GM19328 (cell line): ENCODE data around the gene NFATC2IP.
"Not testable (repeated sequence)": the region's sequence is repeated elsewhere in the genome, so short reads cannot be mapped to it uniquely, and the experiment has no call there.

Experiments
- ATAC-seq: cut with Tn5 transposase; IDR thresholded peaks from one replicate; pipeline ENCODE4 v1.9.1; 2021; ENCODE audit warnings: mild to moderate bottlenecking, moderate library complexity; ENCODE audit not compliant: unreplicated experiment

NFATC2IP gene

DNA sequence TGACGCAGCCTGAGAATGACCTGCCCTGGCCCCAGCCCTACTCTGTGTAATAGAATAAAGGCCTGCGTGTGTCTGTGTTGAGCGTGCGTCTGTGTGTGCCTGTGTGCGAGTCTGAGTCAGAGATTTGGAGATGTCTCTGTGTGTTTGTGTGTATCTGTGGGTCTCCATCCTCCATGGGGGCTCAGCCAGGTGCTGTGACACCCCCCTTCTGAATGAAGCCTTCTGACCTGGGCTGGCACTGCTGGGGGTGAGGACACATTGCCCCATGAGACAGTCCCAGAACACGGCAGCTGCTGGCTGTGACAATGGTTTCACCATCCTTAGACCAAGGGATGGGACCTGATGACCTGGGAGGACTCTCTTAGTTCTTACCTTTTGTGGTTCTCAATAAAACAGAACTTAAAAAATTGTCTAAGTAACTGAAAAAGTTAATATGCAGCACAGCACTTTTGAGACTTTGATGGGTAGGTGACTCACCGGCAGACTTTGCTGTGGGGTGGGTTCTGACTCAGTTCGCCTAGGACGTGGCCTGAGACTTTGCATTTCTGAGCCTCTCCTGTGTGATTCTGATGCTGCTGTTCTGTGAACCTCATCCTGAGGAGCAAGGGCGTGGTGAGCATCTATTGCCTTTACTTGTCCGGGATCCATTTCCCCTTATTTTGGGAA is 39.8 kb downstream of the NFATC2IP start:
- ATAC-seq: no peak

DNA sequence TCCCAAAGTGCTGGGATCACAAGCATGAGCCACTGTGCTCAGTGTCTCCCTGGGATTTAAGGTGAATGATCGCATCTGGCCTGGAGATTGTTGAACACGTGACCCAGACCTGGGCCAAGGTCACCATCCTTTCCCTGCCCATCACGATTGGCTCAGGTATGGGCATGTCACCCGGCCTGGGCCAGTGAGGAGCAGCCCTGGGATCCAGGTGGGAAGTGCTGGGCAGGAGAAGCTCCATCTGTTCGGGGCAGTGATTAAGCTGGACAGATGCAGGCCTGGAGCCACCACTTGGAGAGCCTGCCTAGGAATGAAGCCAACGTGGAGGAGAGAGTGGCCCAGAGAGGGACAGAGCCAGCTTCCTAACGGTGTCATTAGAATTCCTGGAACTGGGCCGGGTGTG is 41.0 kb downstream of the NFATC2IP start:
- ATAC-seq: no peak

DNA sequence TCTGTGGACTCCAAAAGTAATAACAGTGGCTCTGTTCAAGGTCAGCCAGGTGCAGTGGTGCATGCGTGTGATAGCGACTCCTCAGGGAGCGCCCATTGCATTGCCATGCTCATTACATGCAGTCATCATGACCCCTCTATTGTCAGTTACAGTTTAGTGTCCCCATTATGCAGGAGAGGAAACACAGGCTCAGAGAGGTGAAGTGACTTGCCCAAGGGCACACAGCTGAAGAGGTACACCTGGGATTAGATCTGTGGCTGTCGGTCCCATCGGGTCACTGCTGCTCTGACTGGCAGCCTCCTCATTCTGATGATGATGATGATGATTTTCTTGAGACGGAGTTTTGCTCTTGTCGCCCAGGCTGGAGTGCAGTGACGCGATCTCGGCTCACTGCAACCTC is 41.8 kb downstream of the NFATC2IP start:
- ATAC-seq: no peak

DNA sequence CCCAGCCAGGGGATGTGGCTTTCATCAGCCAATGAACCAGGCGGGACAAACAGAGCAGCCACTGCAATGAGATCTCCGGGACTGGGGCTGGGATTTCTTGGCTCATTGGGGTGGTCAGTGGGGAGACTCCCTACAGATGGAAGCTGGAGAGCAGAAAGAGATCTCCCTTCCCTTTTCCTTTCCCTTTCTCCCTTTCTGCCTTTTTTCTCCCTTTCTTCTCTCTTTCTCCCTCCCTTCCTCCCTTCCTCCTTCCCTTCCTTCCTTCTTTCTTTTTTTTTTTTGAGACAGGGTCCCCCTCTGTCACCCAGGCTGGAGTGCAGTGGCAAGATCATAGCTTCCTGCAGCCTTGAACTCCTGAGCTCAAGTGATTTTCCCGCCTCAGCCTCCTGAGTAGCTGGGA is 48.1 kb downstream of the NFATC2IP start:
- no peak for ATAC-seq

DNA sequence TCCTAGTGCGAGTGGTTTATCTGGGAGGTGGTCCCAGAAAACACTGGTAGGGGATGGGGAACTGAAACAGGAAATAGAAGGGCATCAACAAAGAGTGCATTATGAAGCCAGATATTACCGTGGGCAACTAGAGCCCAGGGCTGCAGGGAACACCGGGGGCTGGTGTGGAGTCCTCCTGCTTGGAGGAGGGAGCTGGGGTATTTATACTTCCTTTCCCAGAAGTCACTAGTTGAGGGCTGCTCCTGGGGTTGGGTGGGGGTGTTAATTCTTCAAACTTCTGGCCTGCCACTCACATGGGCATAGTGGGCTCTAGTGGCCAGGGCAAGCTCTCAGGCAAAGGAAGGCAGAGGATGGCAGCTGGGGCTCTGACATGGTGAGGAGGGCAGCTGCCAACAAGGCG is 48.8 kb downstream of the NFATC2IP start:
- ATAC-seq: no peak

DNA sequence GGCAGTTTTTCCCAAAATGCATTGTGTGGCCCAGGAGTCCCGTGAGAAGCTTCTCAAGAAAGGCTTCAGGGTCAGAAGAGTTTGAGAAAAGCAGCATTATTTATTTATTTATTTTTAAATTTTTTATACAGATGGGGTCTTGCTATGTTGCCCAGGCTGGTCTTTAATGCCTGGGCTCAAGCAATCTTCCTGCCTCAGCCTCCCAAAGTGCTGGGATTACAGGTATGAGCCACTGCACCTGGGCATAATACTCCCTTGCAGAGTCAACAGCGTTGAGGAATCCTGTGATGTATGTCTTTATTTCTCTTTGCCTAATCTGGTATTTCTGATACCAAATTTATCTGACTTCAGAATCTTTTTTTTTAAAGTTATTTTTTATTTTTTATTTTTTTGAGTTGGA is 49.3 kb downstream of the NFATC2IP start:
- ATAC-seq: no peak

DNA sequence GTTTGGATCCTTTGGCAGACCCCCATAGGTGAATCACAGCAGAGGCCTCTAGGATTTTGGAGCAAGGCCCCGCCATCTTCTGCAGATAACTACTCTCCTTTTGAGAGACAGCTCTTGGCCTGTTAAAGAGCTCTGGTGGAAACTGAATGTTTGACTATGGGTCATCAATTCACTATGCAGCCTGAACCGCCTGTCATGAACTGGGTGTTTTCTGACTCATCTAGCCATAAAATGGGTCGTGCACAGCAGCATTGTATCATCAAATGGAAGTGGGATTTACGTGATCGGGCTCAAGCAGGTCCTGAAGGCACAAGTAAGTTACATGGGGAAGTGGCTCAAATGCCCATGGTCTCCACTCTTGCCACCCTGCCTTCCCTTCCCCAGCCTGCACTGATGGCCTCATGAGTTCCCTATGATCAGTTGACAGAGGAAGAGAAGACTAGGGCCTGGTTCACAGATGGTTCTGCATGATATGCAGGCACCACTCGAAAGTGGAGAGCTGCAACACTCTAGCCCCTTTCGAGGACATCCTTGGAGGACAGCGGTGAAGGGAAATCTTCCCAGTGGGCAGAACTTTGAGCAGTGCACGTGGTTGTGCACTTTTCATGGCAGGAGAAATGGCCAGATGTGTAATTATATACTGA is 53.9 kb downstream of the NFATC2IP start:
- not testable (repeated sequence) for ATAC-seq

DNA sequence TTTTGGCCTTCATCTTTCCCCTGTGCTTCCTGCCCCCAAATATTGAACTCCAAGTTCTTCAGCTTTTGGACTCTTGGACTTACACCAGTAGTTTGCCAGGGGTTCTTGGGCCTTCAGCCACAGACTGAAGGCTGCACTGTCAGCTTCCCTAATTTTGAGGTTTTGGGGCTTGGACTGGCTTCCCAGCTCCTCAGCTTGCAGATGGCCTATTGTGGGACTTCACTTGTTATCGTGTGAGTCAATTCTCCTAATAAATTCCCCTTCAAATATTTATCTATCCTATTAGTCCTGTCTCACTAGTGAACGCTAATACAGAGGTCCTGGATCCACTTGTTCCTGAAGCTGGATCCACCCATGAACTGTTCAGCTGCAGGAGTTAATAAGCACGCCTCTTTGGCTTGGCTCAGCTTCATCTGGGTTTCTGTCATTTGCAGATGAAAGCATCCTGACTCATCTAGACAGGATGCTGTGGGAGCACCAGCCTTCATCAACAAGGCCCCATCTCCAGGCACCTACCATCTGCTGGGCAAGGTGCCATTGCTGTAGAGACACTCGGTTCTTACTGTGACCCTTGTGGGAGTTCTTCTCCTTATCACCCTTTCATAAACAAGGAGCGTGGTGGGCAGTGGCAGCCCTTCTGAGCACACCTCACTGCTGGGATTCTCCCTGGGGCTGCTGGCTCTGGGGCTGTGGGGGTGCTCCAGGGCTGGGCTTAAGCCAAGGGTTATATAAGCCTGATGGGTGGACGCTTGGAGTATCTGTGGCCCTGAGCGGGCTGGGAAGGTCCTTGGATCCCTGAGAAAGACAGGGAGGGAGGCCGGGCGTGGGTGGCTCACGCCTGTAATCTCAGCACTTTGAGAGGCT is 57.2 kb downstream of the NFATC2IP start:
- ATAC-seq: no peak

DNA sequence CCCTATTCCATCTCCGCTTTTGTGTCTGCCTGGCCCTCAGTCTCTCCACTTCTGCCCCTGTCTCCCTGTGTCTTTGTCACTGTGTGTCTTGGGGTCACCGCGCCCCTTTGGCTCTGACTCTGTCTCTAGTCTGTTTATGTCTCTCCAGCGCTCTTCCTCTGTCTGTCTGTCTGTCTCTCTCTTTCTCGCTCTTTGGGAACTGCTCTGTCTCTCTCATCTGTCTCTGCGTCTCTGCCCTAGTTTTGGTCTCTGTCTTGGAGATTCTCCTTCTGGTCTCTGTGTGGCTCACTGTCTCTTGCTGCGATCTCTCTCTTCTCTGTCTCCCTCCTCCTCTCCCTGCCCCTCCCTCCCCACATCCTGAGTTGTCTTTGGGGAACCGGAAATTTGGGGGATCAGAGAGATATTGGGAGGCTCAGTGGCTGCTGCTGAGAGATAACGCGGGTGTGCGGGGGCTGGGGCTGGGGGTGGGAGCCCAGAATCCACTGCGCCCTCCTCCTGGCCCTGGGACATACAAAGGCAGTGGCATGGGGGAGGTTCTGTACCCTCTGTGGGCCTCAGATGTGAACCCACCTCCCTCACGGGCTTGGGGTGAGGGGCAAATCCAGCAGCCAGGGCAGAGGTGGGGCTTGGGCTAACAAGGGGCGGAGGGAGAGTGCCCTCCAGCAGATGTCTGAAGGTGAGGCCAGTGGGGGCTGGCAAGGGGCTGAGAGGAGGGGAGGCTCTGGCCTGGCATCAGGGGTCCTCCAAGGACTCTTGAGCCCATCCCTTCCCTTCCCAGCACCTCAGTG is 58.5 kb downstream of the NFATC2IP start:
- ATAC-seq: no peak

DNA sequence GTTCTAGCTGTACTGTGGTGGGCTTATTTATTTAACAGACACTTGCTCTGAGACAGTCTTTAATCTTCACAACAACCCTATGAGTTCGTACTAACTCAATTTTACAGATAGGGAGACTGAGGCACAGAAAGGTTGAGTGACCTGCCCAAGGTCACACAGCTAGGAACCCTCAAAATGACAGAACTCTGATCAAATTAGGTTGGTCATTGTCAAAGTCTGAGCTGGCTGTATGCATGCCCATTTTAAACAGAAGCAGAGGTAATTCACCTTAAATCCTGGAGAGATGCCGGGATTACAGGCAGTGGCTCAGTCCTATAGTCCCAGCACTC is 59.1 kb downstream of the NFATC2IP start:
- no peak for ATAC-seq

DNA sequence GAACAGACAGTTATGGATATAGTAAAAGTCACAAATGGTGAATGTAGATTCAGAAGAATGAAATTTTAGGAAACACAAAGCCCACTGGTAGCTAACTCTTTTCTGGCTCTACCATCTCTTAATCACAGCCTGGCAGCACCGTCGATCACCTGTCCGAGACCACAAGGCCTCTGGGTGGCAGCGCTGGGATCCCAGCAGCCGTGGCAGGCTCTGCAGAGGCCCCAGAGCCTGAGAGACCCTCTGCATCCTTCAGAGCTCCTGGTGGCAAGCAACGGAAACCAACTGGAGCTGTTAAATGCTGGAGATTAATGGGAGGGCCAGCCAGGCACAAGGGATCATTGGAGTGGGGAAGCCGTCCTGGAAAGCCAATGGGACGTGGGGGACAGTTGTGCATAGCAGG is 60.4 kb downstream of the NFATC2IP start:
- no peak for ATAC-seq

DNA sequence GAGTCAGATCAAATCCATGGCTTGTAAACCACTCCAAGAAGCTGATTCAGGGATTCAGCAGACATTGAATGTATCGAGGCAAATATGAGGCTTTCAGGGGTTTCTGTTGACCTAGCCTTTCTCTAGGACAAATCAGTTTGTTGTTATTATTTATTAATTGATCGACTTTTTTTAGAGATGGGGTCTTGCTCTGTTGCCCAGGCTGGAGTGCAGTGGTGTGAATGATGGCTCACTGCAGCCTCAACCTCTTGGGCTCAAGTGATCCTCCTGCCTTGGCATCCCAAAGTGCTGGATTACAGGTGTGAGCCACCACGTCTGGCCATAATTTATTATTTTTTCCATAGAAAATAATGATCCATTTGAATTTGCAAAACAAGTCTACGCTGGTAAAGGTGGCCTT is 61.1 kb downstream of the NFATC2IP start:
- no peak for ATAC-seq

DNA sequence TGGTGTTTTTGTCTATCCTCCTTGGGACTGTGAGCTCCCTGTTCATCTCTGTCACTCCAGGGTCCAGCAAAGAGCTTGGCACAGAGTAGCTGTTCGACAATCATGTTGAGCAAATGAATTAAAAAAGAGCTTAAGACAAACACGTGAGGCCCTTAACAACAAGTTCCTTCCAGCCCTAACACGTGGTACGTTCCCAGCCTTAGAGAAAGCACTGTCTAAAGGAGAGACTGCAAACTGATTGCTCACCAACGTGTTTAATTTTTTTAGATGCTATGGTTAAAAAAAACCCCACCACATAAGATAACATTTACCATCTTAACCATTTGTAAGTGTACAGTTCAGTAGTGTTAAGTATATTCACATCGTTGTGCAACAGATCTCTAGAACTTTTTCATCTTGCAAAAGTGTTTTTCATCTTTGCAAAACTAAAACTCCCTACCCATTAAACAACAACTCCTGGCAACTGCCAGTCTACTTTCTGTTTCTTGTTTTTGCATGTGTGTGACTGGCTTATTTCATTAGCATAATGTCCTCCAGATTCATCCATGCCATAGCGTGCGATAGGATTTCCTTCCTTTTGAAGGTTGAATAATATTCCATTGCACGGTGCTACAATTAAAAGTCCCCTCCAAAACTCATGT is 62.3 kb downstream of the NFATC2IP start:
- no peak for ATAC-seq

DNA sequence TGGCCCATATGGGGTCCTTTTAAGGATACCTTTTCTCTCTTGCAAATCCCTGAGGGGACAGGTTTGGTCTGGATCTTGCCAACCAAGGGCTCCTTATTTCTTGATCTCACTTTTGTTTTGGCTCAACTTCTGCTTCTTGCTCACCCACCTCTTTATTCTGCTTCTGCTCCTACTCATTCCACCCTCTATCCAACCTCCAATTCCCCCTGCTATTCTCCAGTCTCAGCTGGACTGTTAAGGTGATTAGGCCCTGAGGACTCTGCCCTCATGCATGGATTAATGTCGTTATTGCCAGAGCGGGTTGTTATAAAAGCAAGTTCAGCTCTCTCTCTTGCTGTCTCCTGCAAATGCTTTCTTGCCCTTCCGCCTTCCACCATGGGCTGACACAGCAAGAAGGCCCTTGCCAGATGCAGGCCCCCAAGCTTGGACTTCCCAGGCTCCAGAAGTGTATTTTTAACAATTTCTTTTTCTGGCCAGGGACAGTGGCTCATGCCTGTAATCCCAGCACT is 63.9 kb downstream of the NFATC2IP start:
- ATAC-seq: no peak
